HEK293T (cell line): ENCODE data around the gene COL4A3.

Experiments used
- BHLHE40 ChIP-seq: fragments of 450-650 bp; IDR thresholded peaks from 2 replicates; pipeline ENCODE4 v1.6.1; 2016; ENCODE audit warnings: mild to moderate bottlenecking, moderate library complexity, borderline replicate concordance
- FOXK2 ChIP-seq: fragments of 450-650 bp; IDR thresholded peaks from 2 replicates; pipeline ENCODE4 v1.6.1; 2016; ENCODE audit warnings: mild to moderate bottlenecking
- SP1 ChIP-seq: fragments of 450-650 bp; IDR thresholded peaks from 2 replicates; pipeline ENCODE4 v1.6.1; 2017

DNA sequence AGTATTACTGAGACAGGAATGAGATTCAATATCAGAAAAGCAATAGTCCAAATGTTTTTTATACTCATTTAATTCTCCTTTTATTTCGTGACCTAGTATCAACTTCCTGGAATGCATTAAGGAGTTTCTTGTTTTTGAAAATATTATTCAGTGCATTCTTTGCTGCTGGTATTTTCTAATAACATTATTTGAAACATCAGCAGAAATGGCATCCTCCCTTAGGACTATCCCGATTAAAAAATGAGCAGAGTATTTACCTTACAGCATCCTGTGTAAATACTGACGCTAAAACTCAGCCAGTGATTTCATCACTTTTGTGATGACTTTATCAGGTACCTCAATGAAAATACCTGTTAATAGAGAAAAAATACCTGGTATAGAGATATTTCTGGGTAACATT is 16.3 kb downstream of the COL4A3 start:
- no peak for TF ChIP-seq BHLHE40
- TF ChIP-seq SP1 = no peak
- TF ChIP-seq FOXK2 = no peak
